GM18858 (cell line): Measurements from ENCODE around the gene PSMD1.

Source experiments
- ATAC-seq: cut with Tn5 transposase; IDR thresholded peaks from one replicate; pipeline ENCODE4 v1.9.1; 2021; ENCODE audit not compliant: unreplicated experiment

The PSMD1 gene

GRCh38 chr2:231200805-231201474 is 144.3 kb downstream of the PSMD1 start:
- no peak for ATAC-seq

- no peak for ATAC-seq
Measured at GRCh38 chr2:231201475-231201814, 144.8 kb downstream of the PSMD1 start.

- no peak for ATAC-seq
Measured at GRCh38 chr2:231203087-231203486, 146.4 kb downstream of the PSMD1 start.

GRCh38 chr2:231204146-231204545 is 147.5 kb downstream of the PSMD1 start:
- ATAC-seq: no peak

GRCh38 chr2:231204581-231204980 is 147.9 kb downstream of the PSMD1 start:
- no peak for ATAC-seq

- ATAC-seq: no peak
Measured at GRCh38 chr2:231207734-231208133, 151.1 kb downstream of the PSMD1 start.

GRCh38 chr2:231210782-231211181 is 154.1 kb downstream of the PSMD1 start:
- ATAC-seq: no peak

GRCh38 chr2:231211486-231211885 is 154.8 kb downstream of the PSMD1 start:
- no peak for ATAC-seq

- ATAC-seq: no peak
Measured at GRCh38 chr2:231212329-231212845, 155.7 kb downstream of the PSMD1 start.

- no peak for ATAC-seq
Measured at GRCh38 chr2:231213931-231214642, 157.4 kb downstream of the PSMD1 start.

- ATAC-seq: no peak
Measured at GRCh38 chr2:231218366-231218765, 161.7 kb downstream of the PSMD1 start.

- ATAC-seq: no peak
Measured at GRCh38 chr2:231219289-231219688, 162.6 kb downstream of the PSMD1 start.

- no peak for ATAC-seq
Measured at GRCh38 chr2:231221761-231222160, 165.1 kb downstream of the PSMD1 start.
